Measurements from ENCODE around the gene GPC2. TPM values are rescaled to one million over a fixed set of nuclear protein-coding genes. Genes with fewer than 3 reads are reported as not detected.
"Not testable (repeated sequence)": the region's sequence is repeated elsewhere in the genome, so short reads cannot be mapped to it uniquely, and the experiment has no call there.

The GPC2 gene
- polyA plus RNA-seq, 1 donor (not counting 4 experiments of a cell fraction or from before 2014, with no cell fraction given) = 0.55 TPM

DNA sequence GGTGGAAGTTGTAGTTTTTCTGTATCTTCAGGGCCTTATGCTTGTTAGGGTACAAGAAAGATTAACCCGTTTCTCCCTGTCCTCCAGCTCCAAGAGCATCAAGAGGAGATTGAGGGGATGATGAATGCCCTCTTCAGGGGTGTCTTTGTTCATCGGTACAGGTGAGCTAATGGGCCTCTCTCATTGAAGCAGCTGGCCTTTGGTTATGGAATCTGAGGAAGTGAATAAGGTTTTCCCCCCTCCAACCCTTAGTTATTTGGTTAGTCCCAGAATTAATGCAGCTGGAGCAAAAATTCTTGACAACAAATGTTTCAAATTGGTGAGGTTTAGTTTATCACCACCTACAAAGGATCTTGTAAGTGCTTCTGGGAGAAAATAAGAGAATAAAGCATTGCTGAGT, 18.0 kb upstream of the GPC2 start:
- H3K4me2 ChIP-seq (ENCODE audit: control insufficient read depth, extremely low read depth, insufficient read depth, low read depth, low read length) = no peak overlapping the region
- H3K27ac ChIP-seq (ENCODE audit: control insufficient read depth, insufficient read depth, low read length) = no peak overlapping the region
- DNase-seq (ENCODE audit: low read depth, low spot score) = no peak
- no peak for FAIRE-seq
- H3K4me1 ChIP-seq (ENCODE audit: control insufficient read depth, extremely low read depth, insufficient read depth, low read length) = no peaks in the 10 kb centered on the region
- H3K4me3 ChIP-seq (ENCODE audit: control insufficient read depth in 2 of 3, extremely low read depth in 1 of 3, insufficient read depth in 2 of 3, low read depth in 1 of 3, low read length in 3 of 3) = no peak overlapping the region
- no peak overlapping the region for H2AFZ ChIP-seq (ENCODE audit: control insufficient read depth, low read length)
- H3K9ac ChIP-seq (ENCODE audit: control insufficient read depth, extremely low read depth, insufficient read depth, low read length) = no peak overlapping the region
- H4K20me1 ChIP-seq (ENCODE audit: control insufficient read depth, extremely low read depth, insufficient read depth, low read length) = no peaks in the 10 kb centered on the region
- TF ChIP-seq, protein P1, sequence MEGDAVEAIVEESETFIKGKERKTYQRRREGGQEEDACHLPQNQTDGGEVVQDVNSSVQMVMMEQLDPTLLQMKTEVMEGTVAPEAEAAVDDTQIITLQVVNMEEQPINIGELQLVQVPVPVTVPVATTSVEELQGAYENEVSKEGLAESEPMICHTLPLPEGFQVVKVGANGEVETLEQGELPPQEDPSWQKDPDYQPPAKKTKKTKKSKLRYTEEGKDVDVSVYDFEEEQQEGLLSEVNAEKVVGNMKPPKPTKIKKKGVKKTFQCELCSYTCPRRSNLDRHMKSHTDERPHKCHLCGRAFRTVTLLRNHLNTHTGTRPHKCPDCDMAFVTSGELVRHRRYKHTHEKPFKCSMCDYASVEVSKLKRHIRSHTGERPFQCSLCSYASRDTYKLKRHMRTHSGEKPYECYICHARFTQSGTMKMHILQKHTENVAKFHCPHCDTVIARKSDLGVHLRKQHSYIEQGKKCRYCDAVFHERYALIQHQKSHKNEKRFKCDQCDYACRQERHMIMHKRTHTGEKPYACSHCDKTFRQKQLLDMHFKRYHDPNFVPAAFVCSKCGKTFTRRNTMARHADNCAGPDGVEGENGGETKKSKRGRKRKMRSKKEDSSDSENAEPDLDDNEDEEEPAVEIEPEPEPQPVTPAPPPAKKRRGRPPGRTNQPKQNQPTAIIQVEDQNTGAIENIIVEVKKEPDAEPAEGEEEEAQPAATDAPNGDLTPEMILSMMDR (optimal IDR thresholded peaks at IDR 0.05 in 1 of 3, IDR thresholded peaks at IDR 0.05 in 1 of 3, conservative IDR thresholded peaks at IDR 0.05 in 1 of 3; ENCODE audit: extremely low read depth in 1 of 3, insufficient read depth in 2 of 3, low read length in 3 of 3) = no peak
- no peak for TF ChIP-seq EZH2 (IDR thresholded peaks at IDR 0.05; ENCODE audit: low read length)
- dilution Hi-C loops (cut with MboI; ENCODE audit: extremely low pct_ligation_motif_present, low sequenced_read_pairs) = no loop called here
- H3K36me3 ChIP-seq (ENCODE audit: control insufficient read depth in 2 of 2, extremely low read depth in 1 of 2, insufficient read depth in 2 of 2, low read length in 2 of 2) = no peaks in the 10 kb centered on the region
- no peaks in the 10 kb centered on the region for H3K9me1 ChIP-seq (ENCODE audit: control insufficient read depth, extremely low read depth, insufficient read depth, low read length)
- peaks cover under 1% of the 10 kb centered on the region for H3K27me3 ChIP-seq (ENCODE audit: control insufficient read depth, extremely low read depth, insufficient read depth, low read length)
- H3K9me3 ChIP-seq (ENCODE audit: control insufficient read depth, low read depth, low read length) = no peaks in the 10 kb centered on the region
- H3K79me2 ChIP-seq (ENCODE audit: control insufficient read depth, insufficient read depth, low read length) = no peaks in the 10 kb centered on the region

DNA sequence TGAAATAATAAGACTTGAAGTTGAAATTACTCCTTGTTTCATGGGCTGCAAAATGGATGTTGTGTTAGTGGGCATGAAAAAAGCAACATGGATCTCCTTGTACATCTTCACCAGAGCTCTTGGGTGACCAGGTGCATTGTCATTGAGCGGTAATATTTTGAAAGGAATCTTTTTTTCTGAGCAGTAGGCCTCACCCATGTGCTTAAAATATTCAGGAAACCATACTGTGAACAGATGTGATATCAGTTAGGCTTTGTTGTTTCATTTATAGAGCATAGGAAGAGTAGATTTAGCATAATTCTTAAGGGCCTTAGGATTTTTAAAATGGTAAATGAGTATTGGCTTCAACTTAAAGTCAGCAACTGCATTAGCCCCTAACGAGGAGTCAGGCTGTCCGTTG, 15.8 kb upstream of the GPC2 start:
- no peak overlapping the region for H3K9ac ChIP-seq (ENCODE audit: control insufficient read depth, extremely low read depth, insufficient read depth, low read length)
- no peaks in the 10 kb centered on the region for H3K9me1 ChIP-seq (ENCODE audit: control insufficient read depth, extremely low read depth, insufficient read depth, low read length)
- no peak for FAIRE-seq
- H3K4me1 ChIP-seq (ENCODE audit: control insufficient read depth, extremely low read depth, insufficient read depth, low read length) = no peaks in the 10 kb centered on the region
- DNase-seq (ENCODE audit: low read depth, low spot score) = no peak
- TF ChIP-seq, protein P1 (optimal IDR thresholded peaks at IDR 0.05 in 1 of 3, IDR thresholded peaks at IDR 0.05 in 1 of 3, conservative IDR thresholded peaks at IDR 0.05 in 1 of 3; ENCODE audit: extremely low read depth in 1 of 3, insufficient read depth in 2 of 3, low read length in 3 of 3) = no peak
- TF ChIP-seq EZH2 (IDR thresholded peaks at IDR 0.05; ENCODE audit: low read length) = no peak
- H3K27me3 ChIP-seq (ENCODE audit: control insufficient read depth, extremely low read depth, insufficient read depth, low read length) = no peaks in the 10 kb centered on the region
- H3K9me3 ChIP-seq (ENCODE audit: control insufficient read depth, low read depth, low read length) = no peaks in the 10 kb centered on the region
- no peaks in the 10 kb centered on the region for H4K20me1 ChIP-seq (ENCODE audit: control insufficient read depth, extremely low read depth, insufficient read depth, low read length)
- H3K27ac ChIP-seq (ENCODE audit: control insufficient read depth, insufficient read depth, low read length) = no peak overlapping the region
- H3K36me3 ChIP-seq (ENCODE audit: control insufficient read depth in 2 of 2, extremely low read depth in 1 of 2, insufficient read depth in 2 of 2, low read length in 2 of 2) = no peaks in the 10 kb centered on the region
- H2AFZ ChIP-seq (ENCODE audit: control insufficient read depth, low read length) = no peak overlapping the region
- no peaks in the 10 kb centered on the region for H3K79me2 ChIP-seq (ENCODE audit: control insufficient read depth, insufficient read depth, low read length)
- no peak overlapping the region for H3K4me2 ChIP-seq (ENCODE audit: control insufficient read depth, extremely low read depth, insufficient read depth, low read depth, low read length)
- dilution Hi-C loops (cut with MboI; ENCODE audit: extremely low pct_ligation_motif_present, low sequenced_read_pairs) = no loop called here
- H3K4me3 ChIP-seq (ENCODE audit: control insufficient read depth in 2 of 3, extremely low read depth in 1 of 3, insufficient read depth in 2 of 3, low read depth in 1 of 3, low read length in 3 of 3) = no peak overlapping the region

DNA sequence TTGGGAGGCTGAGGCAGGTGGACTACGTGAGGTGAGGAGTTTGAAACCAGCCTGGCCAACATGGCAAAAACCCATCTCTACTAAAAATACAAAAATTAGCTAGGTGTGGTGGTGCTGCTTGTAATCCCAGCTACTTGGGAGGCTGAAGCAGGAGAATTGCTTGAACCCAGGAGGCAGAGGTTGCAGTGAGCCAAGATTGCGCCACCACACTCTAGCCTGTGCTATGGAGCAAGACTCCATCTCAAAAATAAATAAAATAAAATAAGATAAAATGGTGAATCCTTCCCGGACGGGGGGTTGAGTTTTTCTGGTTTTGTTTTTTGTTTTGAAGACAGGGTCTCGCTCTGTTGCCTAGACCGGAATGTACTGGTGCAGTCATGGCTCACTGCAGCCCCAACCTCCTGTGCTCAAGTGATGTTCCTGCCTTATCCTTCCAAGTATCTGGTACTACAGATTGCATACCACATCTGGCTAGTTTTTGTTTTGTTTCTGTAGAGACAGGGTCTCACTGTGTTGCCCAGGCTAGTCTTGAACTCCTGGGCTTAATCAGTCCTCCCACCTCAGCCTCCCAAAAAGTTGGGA, 15.2 kb upstream of the GPC2 start:
- H3K4me3 ChIP-seq (ENCODE audit: control insufficient read depth in 2 of 3, extremely low read depth in 1 of 3, insufficient read depth in 2 of 3, low read depth in 1 of 3, low read length in 3 of 3); H3K4me2 ChIP-seq (ENCODE audit: control insufficient read depth, extremely low read depth, insufficient read depth, low read depth, low read length); dilution Hi-C loops (cut with MboI; ENCODE audit: extremely low pct_ligation_motif_present, low sequenced_read_pairs); DNase-seq (ENCODE audit: low read depth, low spot score); H3K79me2 ChIP-seq (ENCODE audit: control insufficient read depth, insufficient read depth, low read length); FAIRE-seq; H3K27ac ChIP-seq (ENCODE audit: control insufficient read depth, insufficient read depth, low read length); H3K9ac ChIP-seq (ENCODE audit: control insufficient read depth, extremely low read depth, insufficient read depth, low read length); H3K27me3 ChIP-seq (ENCODE audit: control insufficient read depth, extremely low read depth, insufficient read depth, low read length); H3K4me1 ChIP-seq (ENCODE audit: control insufficient read depth, extremely low read depth, insufficient read depth, low read length); H3K9me1 ChIP-seq (ENCODE audit: control insufficient read depth, extremely low read depth, insufficient read depth, low read length); H4K20me1 ChIP-seq (ENCODE audit: control insufficient read depth, extremely low read depth, insufficient read depth, low read length); H3K36me3 ChIP-seq (ENCODE audit: control insufficient read depth in 2 of 2, extremely low read depth in 1 of 2, insufficient read depth in 2 of 2, low read length in 2 of 2); H2AFZ ChIP-seq (ENCODE audit: control insufficient read depth, low read length); H3K9me3 ChIP-seq (ENCODE audit: control insufficient read depth, low read depth, low read length): not testable (repeated sequence)
